Stimulated activated memory B cell treated with anti-CD40 and anti-IgM and Interleukin-4, amounts not matched to agents 10 μg/mL and 1 μg/mL and 100 μg/mL, for 72 hours (primary cell): Measurements from ENCODE around the gene DGCR2.

ENCODE experiments used
- ATAC-seq: fragments of 150-1000 bp; cut with Tn5 transposase; 2 replicates; pipeline ENCODE4 v1.10.0; 2021
- H3K27ac Mint-ChIP-seq: one replicate; pipeline ENCODE4 v1.8.0; 2022; ENCODE audit warnings: mild to moderate bottlenecking, mixed read lengths
- H3K27me3 Mint-ChIP-seq: one replicate; pipeline ENCODE4 v1.8.0; 2022; ENCODE audit warnings: mixed read lengths
- H3K36me3 Mint-ChIP-seq: one replicate; pipeline ENCODE4 v1.8.0; 2022; ENCODE audit warnings: mixed read lengths
- H3K4me1 Mint-ChIP-seq: one replicate; pipeline ENCODE4 v1.8.0; 2022; ENCODE audit warnings: mixed read lengths
- H3K4me3 Mint-ChIP-seq: one replicate; pipeline ENCODE4 v1.8.0; 2022; ENCODE audit warnings: mild to moderate bottlenecking, moderate library complexity, mixed read lengths
- H3K9me3 Mint-ChIP-seq: one replicate; pipeline ENCODE4 v1.8.0; 2022; ENCODE audit warnings: mixed read lengths

The DGCR2 gene

DNA sequence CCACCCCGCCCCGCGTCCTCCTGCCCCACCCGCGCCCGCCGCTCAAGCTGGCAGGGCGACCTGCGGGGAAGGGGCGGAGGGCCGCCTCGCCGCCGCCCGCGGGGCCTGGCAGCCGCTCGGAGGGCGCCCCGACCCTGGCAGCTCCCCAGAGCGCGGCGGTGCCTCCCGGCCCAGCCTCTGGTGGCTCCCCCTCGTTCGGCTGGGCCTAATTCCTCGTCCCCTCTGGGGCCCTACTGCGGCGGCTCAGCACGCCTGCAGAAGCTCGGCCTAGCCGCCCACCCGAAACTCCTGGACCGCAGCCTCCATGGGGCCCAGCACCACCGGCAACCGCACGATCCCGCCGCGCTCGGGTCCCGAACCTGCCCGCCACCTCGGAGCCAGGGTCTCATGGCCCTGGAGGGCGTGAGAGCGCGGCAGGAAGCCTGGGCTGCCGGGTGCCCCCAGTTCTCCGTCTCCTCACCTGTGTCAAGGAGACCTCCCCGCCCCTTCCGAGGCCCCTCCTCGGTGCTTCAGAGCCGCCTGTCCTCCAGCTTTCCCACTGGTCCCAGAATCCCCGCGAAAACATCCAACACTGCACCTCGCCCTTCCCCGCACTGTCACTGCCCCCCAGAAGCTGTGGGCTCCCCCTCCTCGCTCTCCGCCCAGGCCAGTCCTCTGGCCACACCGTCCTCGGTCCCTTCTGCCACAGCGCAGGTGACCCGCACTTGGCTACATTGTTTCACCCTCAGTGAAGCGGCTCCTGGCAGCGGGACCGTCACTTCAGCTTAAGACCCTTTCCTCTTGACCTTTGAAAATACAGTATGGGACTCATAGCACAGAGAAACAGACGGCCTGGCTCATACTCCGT is 28.5 kb upstream of the DGCR2 start:
- H3K4me1 Mint-ChIP-seq: peaks cover 13% of the 10 kb centered on the region
- no peak for ATAC-seq
- H3K4me3 Mint-ChIP-seq: peak overlapping the region; percentile 62
- H3K36me3 Mint-ChIP-seq: no peaks in the 10 kb centered on the region
- peaks cover 64% of the 10 kb centered on the region for H3K27me3 Mint-ChIP-seq
- peaks cover 3% of the 10 kb centered on the region for H3K9me3 Mint-ChIP-seq
- no peak overlapping the region for H3K27ac Mint-ChIP-seq

DNA sequence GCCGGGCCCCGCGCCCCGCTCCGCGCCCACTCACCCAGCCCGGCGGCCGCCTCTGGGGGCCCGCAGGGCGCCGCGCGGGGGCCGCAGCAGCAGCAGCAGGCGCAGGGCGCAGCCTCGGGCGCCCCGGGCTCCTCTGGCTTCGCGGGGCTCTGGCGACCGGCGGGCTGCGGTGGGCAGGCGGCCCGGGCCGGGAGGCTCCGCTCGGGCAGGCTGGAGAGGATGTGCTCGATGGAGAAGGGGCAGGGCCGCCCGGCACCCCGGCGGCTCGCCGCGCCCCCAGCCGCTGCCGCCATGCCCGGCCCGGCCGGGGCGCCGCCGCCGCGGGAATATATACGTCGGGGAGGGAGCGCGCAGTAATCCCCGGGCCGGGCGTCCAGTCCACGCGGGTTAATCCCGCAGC is 27.8 kb upstream of the DGCR2 start, which contains the start of gene GSC2:
Gene GSC2, minus strand, starts transcription at position 302 of the 400 bp plus-strand sequence. Its CDS starts 9 bp downstream, at position 293.
- no peak within 1 kb of the TSS for H3K27ac Mint-ChIP-seq
- H3K4me3 Mint-ChIP-seq: peak within 1 kb of the TSS; percentile 62
- H3K9me3 Mint-ChIP-seq: peaks cover 3% of the 10 kb centered on the region
- ATAC-seq: no peak
- no peaks in the 10 kb centered on the region for H3K36me3 Mint-ChIP-seq
- H3K27me3 Mint-ChIP-seq: peaks cover 61% of the 10 kb centered on the region
- peaks cover 13% of the 10 kb centered on the region for H3K4me1 Mint-ChIP-seq

GRCh38 chr22:19149047-19149883 is 27.1 kb upstream of the DGCR2 start:
- no peak overlapping the region for H3K27ac Mint-ChIP-seq
- ATAC-seq: no peak
- H3K4me3 Mint-ChIP-seq: peak overlapping the region; percentile 15
- H3K4me1 Mint-ChIP-seq: peaks cover 20% of the 10 kb centered on the region
- peaks cover 3% of the 10 kb centered on the region for H3K9me3 Mint-ChIP-seq
- H3K27me3 Mint-ChIP-seq: peaks cover 54% of the 10 kb centered on the region
- H3K36me3 Mint-ChIP-seq: peaks cover 2% of the 10 kb centered on the region

- peaks cover 7% of the 10 kb centered on the region for H3K36me3 Mint-ChIP-seq
- peaks cover 3% of the 10 kb centered on the region for H3K9me3 Mint-ChIP-seq
- H3K27ac Mint-ChIP-seq: no peak overlapping the region
- H3K27me3 Mint-ChIP-seq: peaks cover 47% of the 10 kb centered on the region
- peaks cover 27% of the 10 kb centered on the region for H3K4me1 Mint-ChIP-seq
- H3K4me3 Mint-ChIP-seq: no peak overlapping the region
- ATAC-seq: no peak
Observed at GRCh38 chr22:19148417-19149046, 26.3 kb upstream of the DGCR2 start.

GRCh38 chr22:19147195-19147780 is 25.1 kb upstream of the DGCR2 start:
- H3K4me3 Mint-ChIP-seq: no peak overlapping the region

GRCh38 chr22:19146215-19146968 is 24.2 kb upstream of the DGCR2 start:
- no peaks in the 10 kb centered on the region for H3K9me3 Mint-ChIP-seq
- peaks cover 15% of the 10 kb centered on the region for H3K36me3 Mint-ChIP-seq
- H3K4me1 Mint-ChIP-seq: peaks cover 32% of the 10 kb centered on the region
- peaks cover 27% of the 10 kb centered on the region for H3K27me3 Mint-ChIP-seq
- no peak overlapping the region for H3K4me3 Mint-ChIP-seq
- ATAC-seq: no peak
- no peak overlapping the region for H3K27ac Mint-ChIP-seq

More at GRCh38 chr22:19147195-19147780, 25.1 kb upstream of the DGCR2 start:
- ATAC-seq: no peak
- peaks cover 3% of the 10 kb centered on the region for H3K9me3 Mint-ChIP-seq
- no peak overlapping the region for H3K27ac Mint-ChIP-seq
- peaks cover 7% of the 10 kb centered on the region for H3K36me3 Mint-ChIP-seq
- peaks cover 32% of the 10 kb centered on the region for H3K4me1 Mint-ChIP-seq
- H3K27me3 Mint-ChIP-seq: peaks cover 36% of the 10 kb centered on the region

DNA sequence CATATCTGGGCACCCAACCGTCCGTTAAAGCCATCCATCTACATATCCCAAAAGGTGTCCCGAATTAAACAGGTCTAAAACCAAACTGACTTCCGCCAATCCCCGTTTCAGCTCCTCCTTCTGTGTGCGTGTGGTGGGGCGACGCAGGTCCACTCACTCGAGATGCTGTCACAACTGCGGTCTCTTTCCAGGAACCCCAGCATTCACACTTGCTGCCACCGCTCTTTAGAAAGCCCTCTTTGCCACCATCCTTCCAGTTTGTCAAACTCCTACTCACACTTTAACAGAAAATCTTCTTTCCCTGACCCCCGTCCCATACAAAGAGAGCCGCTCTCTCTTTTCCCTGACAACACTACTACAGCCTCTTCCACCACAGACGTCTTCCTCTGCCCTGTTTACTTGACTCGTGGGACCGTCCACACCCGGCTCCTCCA is 21.8 kb upstream of the DGCR2 start:
- Mint-ChIP-seq H3K4me1 (peaks cover 25% of the 10 kb centered on the region), H3K27me3 (peaks cover 18% of the 10 kb centered on the region), H3K9me3 (no peaks in the 10 kb centered on the region), H3K4me3 (peak overlapping the region; percentile 99), H3K27ac (peak overlapping the region; percentile 98), H3K36me3 (peaks cover 34% of the 10 kb centered on the region)
- ATAC-seq: no peak

DNA sequence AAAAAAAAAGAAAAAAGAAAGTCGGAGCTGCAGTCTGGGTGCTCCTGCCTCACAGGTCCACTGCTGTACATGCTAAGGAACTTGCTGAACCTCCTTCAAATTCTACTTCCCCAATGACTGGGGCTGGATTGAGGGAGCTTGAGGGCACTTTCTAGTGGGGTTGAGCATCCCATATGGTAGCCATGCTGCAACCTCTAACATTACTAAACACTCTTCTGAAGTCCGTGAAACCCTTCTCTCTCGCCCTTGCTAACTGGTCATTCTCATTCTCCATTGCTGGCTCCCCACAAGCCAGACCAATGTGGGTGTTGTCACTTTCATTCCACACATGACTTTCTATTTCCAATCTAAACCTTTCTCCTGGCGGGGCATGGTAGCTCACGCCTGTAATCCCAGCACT is 21.0 kb upstream of the DGCR2 start:
- Mint-ChIP-seq H3K4me1 (peaks cover 25% of the 10 kb centered on the region), H3K36me3 (peaks cover 39% of the 10 kb centered on the region), H3K4me3 (peak overlapping the region; percentile 99), H3K27me3 (peaks cover 16% of the 10 kb centered on the region), H3K27ac (peak overlapping the region; percentile 98), H3K9me3 (no peaks in the 10 kb centered on the region)
- ATAC-seq: no peak

- H3K4me3 Mint-ChIP-seq: no peak overlapping the region
- H3K27ac Mint-ChIP-seq: no peak overlapping the region
- H3K9me3 Mint-ChIP-seq: no peaks in the 10 kb centered on the region
- H3K27me3 Mint-ChIP-seq: peaks cover 8% of the 10 kb centered on the region
- peaks cover 25% of the 10 kb centered on the region for H3K4me1 Mint-ChIP-seq
- H3K36me3 Mint-ChIP-seq: peaks cover 39% of the 10 kb centered on the region
- ATAC-seq: no peak
Observed at GRCh38 chr22:19142394-19142793, 20.2 kb upstream of the DGCR2 start.

DNA sequence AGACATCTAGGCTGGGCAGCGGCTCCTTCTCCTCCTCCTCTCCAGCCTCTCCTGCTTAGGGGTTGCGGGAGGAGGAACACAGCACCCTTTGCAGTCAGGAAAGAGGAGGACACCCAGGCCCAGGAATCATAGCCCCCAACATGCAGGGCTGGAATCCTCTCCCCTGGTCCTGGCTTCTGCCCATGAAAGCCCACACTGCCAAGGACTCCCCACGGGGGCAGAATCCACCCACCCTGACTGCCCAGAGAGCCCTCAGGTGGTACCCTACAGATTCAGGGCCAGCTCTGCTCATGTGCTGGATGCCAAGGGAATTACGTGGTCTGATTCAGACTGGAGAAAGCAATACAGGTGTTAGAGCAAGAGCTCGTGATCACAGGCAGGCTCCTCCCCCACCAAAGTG is 17.8 kb upstream of the DGCR2 start:
- Mint-ChIP-seq H3K27ac (no peak overlapping the region), H3K4me3 (no peak overlapping the region), H3K4me1 (peaks cover 19% of the 10 kb centered on the region), H3K27me3 (no peaks in the 10 kb centered on the region), H3K36me3 (peaks cover 60% of the 10 kb centered on the region), H3K9me3 (no peaks in the 10 kb centered on the region)
- ATAC-seq: no peak

DNA sequence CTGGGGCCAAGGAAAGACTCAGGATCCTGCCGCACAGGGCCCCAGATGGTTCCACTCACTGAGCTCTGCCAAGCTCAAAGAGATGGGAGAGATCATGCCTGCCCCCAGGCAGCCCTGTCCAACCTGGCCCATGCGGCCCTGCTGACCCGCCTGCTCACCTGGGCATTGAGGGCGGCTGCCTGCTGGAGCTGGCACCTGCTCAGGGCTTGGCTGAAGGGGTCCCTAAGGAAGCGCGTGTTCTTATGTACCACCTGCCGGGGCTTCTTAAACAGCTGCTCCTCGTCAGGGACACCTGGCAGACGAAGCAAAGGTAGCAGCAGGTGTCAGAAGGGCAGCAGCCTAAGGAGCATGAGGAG is 16.8 kb upstream of the DGCR2 start:
- Mint-ChIP-seq H3K9me3 (no peaks in the 10 kb centered on the region), H3K27ac (no peak overlapping the region), H3K4me3 (no peak overlapping the region), H3K36me3 (peaks cover 65% of the 10 kb centered on the region), H3K27me3 (no peaks in the 10 kb centered on the region), H3K4me1 (peaks cover 9% of the 10 kb centered on the region)
- no peak for ATAC-seq

- Mint-ChIP-seq H3K36me3 (peaks cover 69% of the 10 kb centered on the region), H3K27ac (no peak overlapping the region), H3K4me1 (peaks cover 3% of the 10 kb centered on the region), H3K9me3 (no peaks in the 10 kb centered on the region), H3K27me3 (no peaks in the 10 kb centered on the region), H3K4me3 (no peak overlapping the region)
- ATAC-seq: no peak
Observed at GRCh38 chr22:19138217-19139000, 16.2 kb upstream of the DGCR2 start.

DNA sequence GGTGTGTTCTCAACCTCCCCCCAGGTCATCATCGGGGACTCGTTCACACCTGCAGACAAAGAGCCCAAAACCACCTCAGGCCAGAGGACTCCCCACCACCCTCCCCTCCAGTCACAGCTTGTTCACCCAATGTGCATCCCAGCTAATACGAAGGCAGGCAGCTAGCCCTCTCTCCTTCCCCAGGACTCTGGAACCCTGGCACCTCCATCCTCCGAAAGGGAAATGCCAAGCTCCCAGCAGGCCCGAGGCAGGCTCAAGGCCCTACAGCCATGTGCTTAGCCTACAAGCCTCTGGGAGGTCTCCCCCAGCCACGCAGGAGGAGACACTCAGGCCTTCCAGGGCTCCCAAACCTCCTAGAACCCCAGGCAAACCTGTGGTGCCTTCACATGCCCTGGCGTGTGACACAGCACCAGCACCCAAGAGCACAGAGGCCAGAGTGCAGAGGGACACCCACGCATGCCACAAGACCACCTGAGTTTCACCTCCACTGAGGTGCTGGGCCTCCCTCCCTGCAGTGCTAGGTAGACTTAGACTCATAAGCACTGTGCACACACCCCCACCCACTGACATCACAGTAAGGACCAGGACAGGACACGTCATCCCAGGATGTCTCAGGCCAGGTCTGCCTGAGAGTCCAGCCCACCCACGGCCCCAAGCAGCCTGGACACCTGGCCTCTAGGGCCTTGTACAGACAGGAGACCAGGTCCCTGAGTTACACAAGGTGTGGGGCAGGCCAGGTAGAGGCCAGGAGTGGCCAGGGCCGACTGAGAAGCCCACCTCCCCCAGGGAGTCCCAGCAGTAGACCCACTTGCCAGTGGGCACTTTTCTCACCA is 15.4 kb upstream of the DGCR2 start:
- ATAC-seq: no peak
- no peaks in the 10 kb centered on the region for H3K4me1 Mint-ChIP-seq
- H3K4me3 Mint-ChIP-seq: no peak overlapping the region
- H3K27me3 Mint-ChIP-seq: no peaks in the 10 kb centered on the region
- no peak overlapping the region for H3K27ac Mint-ChIP-seq
- peaks cover 77% of the 10 kb centered on the region for H3K36me3 Mint-ChIP-seq
- no peaks in the 10 kb centered on the region for H3K9me3 Mint-ChIP-seq
